Fibroblast of skin of abdomen (primary cell): Measurements from ENCODE around the gene CORO1C.
"Not testable (repeated sequence)": the region's sequence is repeated elsewhere in the genome, so short reads cannot be mapped to it uniquely, and the experiment has no call there.

Experiments used
- DNase-seq: peaks from one replicate; pipeline ENCODE4 v3.0.0-alpha.2; 2013

The CORO1C gene

DNA sequence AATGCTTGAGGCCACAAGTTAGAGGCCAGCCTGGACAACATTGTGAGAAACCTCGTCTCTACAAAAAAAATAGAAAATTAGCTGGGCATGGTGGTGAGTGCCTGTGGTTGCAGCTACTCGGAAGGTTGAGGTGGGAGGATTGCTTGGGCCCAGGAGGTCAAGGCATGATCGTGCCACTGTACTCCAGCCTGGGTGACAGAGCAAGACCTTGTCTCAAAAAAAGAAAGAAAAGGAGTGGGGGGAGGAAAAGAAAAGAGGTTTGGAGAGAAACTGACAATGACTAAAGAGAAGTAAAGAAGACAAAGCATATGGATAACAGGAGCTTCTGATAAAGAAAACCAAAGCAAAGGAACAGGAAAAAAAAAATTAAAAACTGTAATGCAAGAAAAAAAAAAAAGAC is 60.2 kb downstream of the CORO1C start:
- DNase-seq = no peak

GRCh38 chr12:108670066-108670631 is 61.2 kb downstream of the CORO1C start:
- no peak for DNase-seq

GRCh38 chr12:108668542-108668941 is 62.8 kb downstream of the CORO1C start:
- peak; percentile 47 for DNase-seq

GRCh38 chr12:108668063-108668462 is 63.3 kb downstream of the CORO1C start:
- no peak for DNase-seq

- DNase-seq = no peak
These were observed 64.0 kb downstream of the CORO1C start for GRCh38 chr12:108667349-108667748.

- peak; percentile 42 for DNase-seq
These were observed 64.9 kb downstream of the CORO1C start for GRCh38 chr12:108666401-108666881.

DNA sequence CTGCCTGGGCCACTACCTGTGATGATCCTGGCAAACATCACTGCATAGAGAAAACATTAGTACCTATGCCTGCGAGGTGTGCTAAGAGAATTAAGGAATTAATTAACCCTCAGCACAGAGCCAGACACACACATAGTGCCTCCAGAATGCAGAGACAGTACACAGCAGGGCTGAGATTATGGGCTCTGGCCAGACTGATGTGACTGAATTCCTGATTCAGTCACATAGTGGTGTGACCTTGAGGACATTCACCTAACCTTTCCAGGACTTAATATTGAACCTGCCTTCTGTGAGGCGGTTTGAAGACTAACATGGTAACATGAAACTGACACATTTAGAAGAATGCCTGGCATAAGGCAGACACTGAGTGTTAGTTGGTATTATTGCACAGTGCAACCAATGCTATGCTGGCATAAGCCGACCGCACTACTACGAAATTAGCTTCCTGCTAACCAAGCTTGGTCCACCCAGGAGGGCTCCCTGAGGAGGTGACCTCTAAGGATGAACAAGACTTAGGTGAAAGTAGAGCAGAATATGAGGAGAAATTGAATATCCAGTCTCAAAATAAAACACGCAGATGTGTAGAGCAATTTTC is 65.6 kb downstream of the CORO1C start:
- no peak for DNase-seq

DNA sequence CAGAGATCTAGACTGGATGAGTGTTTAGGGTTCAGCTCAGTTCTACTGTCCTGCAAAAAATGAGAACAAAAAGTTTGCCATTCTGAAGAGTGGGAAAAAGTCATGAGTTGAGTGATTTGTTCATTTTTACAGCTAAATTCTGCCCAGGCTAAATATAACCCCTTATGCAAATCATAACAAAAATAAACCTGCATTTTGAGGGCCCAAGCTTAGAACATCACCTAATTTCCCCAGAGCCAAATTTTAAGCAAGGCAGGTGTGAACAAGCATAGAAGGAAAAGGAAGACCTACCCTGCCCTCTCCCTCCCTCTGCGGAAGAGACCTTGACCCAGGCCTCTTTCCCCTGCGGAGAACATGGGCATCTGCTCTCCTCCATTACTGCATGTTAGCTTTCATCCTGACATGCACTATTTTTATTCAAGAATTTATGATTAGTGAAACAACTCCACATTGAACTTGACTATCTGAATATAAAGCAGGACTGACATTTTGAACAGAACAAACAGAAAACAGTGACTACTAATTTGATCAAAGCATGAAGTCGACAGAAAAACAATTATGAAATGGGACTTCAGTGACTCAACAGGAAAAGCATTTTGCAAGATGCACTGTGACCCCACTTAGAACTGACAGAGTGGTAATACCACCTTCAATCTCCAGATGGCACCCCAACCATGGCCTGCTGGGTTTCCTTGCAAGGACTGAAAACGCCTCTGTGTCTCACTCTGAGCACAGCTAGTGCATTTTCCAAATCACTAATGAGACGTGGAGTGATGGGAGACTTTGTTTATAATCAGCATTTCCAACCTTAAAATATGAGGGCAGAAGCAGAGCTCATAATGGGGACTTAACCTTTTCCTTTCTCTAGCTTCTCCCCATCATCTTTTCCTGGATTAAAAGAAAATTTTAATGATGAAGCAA is 66.7 kb downstream of the CORO1C start:
- DNase-seq = peak; percentile 92

- no peak for DNase-seq
These were observed 67.8 kb downstream of the CORO1C start for GRCh38 chr12:108663324-108664015.

DNA sequence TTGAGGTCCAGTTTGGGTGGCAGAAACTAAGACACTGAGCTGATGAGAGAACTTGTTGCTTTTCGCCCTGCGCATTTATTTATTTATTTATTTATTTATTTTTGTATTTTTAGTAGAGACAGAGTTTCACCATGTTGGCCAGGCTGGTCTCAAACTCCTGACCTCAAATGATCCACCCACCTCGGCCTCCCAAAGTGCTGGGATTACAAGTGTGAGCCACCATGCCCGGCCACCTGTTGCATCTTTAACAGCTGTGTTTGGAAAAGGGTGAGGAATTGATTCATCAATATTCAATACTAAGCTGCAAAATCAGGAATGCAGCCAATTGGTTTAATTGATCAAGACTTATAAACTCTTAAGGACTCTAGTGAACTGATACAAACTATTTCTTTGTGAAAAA is 73.2 kb downstream of the CORO1C start:
- DNase-seq = not testable (repeated sequence)

DNA sequence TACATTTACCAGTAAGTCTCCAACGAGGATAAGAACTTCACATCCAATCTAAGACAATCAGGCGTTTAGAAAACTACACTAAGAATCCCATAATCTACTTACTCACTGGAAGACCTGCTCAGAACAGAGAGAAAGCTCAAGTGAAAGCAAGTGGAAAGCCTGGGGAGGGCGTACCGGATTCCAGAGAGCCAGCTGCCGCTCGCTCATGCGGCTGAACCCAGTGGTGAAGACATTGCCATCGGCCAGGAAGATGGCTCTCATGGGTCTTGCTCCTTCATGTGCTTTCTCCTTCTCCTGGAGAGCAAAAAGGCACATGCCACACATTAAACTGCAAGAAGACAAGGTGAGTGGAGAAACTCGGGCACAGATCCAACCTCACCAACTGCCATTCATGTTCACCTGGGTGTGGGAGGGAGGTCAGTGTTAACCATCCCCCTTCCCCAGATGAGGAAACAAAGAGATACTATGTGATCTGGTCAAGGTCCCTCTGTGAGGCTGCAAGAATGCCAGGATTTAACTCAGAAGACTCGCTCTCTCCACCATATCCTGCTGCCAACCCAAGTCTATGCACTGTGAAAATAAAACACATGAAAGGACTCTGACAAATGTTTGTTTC is 74.1 kb downstream of the CORO1C start:
- DNase-seq = no peak

DNA sequence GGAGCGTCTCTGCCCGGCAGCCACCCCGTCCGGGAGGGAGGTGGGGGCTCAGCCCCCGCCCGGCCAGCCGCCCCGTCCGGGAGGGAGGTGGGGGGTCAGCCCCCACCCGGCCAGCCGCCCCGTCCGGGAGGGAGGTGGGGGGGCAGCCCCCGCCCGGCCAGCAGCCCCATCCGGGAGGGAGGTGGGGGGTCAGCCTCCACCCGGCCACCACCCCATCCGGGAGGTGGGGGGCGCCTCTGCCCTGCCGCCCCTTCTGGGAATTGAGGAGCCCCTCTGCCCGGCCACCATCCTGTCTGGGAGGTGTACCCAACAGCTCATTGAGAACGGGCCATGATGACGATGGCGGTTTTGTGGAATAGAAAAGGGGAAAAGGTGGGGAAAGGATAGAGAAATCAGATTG is 75.1 kb downstream of the CORO1C start:
- DNase-seq = not testable (repeated sequence)

- not testable (repeated sequence) for DNase-seq
These were observed 75.5 kb downstream of the CORO1C start for GRCh38 chr12:108655812-108656175.

- not testable (repeated sequence) for DNase-seq
These were observed 76.7 kb downstream of the CORO1C start for GRCh38 chr12:108654622-108655021.

GRCh38 chr12:108653922-108654321 is 77.4 kb downstream of the CORO1C start:
- no peak for DNase-seq

DNA sequence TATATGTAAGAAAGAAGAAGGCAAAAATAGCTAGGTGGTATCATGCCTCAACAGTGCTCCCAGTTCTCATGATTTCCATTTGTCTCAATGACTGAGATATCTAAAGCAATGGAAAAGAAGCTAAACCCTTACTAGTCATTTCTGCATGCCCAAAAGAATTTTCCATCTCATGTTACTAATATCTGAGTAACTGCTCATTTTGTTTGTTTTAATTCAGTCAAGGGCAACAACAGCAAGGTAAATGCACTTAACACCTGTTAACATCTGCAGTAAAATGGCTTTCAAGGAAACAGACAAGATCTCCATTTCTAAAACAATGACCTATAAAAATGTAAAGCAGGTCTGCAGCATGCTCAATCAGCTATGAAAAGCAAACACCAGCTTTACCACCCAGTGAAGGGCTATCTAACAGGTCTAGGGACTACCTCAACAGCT is 78.2 kb downstream of the CORO1C start:
- DNase-seq = no peak

DNA sequence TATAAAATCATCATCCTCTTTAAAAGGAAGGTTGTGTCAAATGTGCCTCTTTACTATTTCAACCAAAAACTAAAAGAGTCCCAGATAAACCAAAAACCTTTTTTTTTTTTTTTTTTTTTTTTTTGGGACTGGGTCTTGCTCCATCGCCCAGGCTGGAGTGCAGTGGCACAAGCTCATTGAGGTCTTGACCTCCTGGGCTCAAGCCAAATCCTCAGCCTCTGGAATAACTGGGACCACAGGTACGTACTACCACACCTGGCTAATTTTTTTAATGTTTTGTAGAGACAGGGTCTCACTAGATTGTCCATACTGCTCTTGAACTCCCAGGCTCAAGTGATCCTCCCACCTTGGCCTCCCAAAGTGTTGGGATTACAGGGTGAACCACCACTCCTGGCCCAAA is 81.2 kb downstream of the CORO1C start:
- no peak for DNase-seq

- DNase-seq = peak; percentile 91
These were observed 81.6 kb downstream of the CORO1C start for GRCh38 chr12:108649669-108650068.

- DNase-seq = peak; percentile 62
These were observed 82.2 kb downstream of the CORO1C start for GRCh38 chr12:108649126-108649525.

DNA sequence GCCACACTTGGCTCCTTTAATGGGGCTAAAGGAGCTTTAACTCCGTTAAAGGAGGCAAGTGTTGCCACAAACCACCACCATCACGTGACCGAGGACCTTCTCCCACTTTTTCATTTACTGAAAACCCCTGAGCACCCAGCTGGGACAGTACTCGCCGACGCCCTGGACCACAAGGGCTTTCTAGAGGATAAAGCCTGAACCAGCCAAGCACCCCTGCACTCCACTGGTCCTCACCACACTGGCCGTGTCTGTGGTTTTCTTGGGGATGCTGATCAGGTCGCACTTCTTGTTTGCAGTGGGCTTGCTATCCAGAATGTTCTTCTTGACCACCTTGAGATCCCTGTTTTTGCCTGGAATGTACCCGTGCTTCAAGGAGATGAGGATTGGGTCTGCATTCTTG is 82.9 kb downstream of the CORO1C start:
- no peak for DNase-seq

GRCh38 chr12:108647585-108648287 is 83.6 kb downstream of the CORO1C start:
- no peak for DNase-seq
